ENCODE results near the gene MCEMP1. TPM values are rescaled to one million over a fixed set of nuclear protein-coding genes. Genes with fewer than 3 reads are reported as not detected.

The MCEMP1 gene
- total and polyA plus RNA-seq, 2 experiments from 2014 or later = not detected

- no peak overlapping the region for H3K27ac ChIP-seq (ENCODE audit: low read depth)
- H3K27ac Mint-ChIP-seq = no peak overlapping the region
- H3K27me3 ChIP-seq (ENCODE audit: insufficient read depth) = peaks cover 10% of the 10 kb centered on the region; the same call in 1 of the 2 replicates
Measured at GRCh38 chr19:7679771-7680605, 3.1 kb downstream of the MCEMP1 start.

More at GRCh38 chr19:7679771-7680605, 3.1 kb downstream of the MCEMP1 start:
- Mint-ChIP-seq H3K36me3 (ENCODE audit: low read depth) (peaks cover 20% of the 10 kb centered on the region), H3K9me3 (no peaks in the 10 kb centered on the region), H3K4me3 (peak overlapping the region; percentile 56), H3K4me1 (peaks cover 4% of the 10 kb centered on the region; the same call in 1 of the 3 replicates), H3K27me3 (ENCODE audit: insufficient read depth, low read depth, poor library complexity) (peaks cover 28% of the 10 kb centered on the region)
- H3K36me3 ChIP-seq (ENCODE audit: insufficient read depth) = no peaks in the 10 kb centered on the region; the same call in 1 of the 2 replicates
- peak overlapping the region; percentile 89 for H2AFZ ChIP-seq
- no peak overlapping the region; the same call in 1 of the 2 replicates for H3K4me2 ChIP-seq
- no peaks in the 10 kb centered on the region for H3K4me1 ChIP-seq (ENCODE audit: insufficient read depth)
- DNase-seq (ENCODE audit: low spot score) = peak; percentile 44
- peak overlapping the region; percentile 92; the same call in 1 of the 2 replicates for H3K4me3 ChIP-seq
- TF ChIP-seq CREB1 (CRISPR knock-in tag; IDR thresholded peaks at IDR 0.05; ENCODE audit: low read depth) = no peak
- TF ChIP-seq EZH2 (IDR thresholded peaks at IDR 0.05; ENCODE audit: low read depth, unreplicated experiment) = no peak
- no peak for TF ChIP-seq JUNB (IDR thresholded peaks at IDR 0.05; ENCODE audit: unreplicated experiment)
- TF ChIP-seq REST (IDR thresholded peaks at IDR 0.05; ENCODE audit: unreplicated experiment) = no peak
- TF ChIP-seq POLR2AphosphoS5 (IDR thresholded peaks at IDR 0.05; ENCODE audit: low read depth) = no peak
- TF ChIP-seq ZNF462 (CRISPR knock-in tag; IDR thresholded peaks at IDR 0.05) = no peak
- no peak for TF ChIP-seq NANOG (IDR thresholded peaks at IDR 0.05; ENCODE audit: borderline replicate concordance)
- no peak for TF ChIP-seq ETS1 (IDR thresholded peaks at IDR 0.05)
- TF ChIP-seq ZNF331 (CRISPR knock-in tag; IDR thresholded peaks at IDR 0.05; ENCODE audit: low read depth) = no peak
- TF ChIP-seq EZH2phosphoT487 (IDR thresholded peaks at IDR 0.05; ENCODE audit: unreplicated experiment) = no peak
- H4K20me1 ChIP-seq (replicated peaks; ENCODE audit: insufficient read depth) = peaks cover 8% of the 10 kb centered on the region
- 0 out of 2 replicates have a peak, but pooled peaks cover 3% of the 10 kb centered on the region for H3F3A ChIP-seq (replicated peaks; ENCODE audit: low read depth)
- 0 out of 2 replicates have a peak, but pooled peaks cover 3% of the 10 kb centered on the region for H3K79me2 ChIP-seq (replicated peaks; ENCODE audit: insufficient read depth)
- H3K9me2 ChIP-seq (ENCODE audit: insufficient read depth) = no peaks in the 10 kb centered on the region
- peak; percentile 26 for ATAC-seq

Data from GM23338 (cell line).